IPS-18c (cell line): ENCODE data around the gene SMIM41.

Source experiments
- H3K4me3 ChIP-seq: 2 replicates; pipeline ENCODE4 v1.7.0; 2013; ENCODE audit warnings: low read depth, mild to moderate bottlenecking, low read length, moderate library complexity; ENCODE audit not compliant: insufficient read depth
- H3K9me3 ChIP-seq: one replicate; pipeline ENCODE4 v1.6.1; 2013; ENCODE audit warnings: mild to moderate bottlenecking, low read length, moderate library complexity; ENCODE audit not compliant: control insufficient read depth, insufficient read depth

Gene SMIM41

DNA sequence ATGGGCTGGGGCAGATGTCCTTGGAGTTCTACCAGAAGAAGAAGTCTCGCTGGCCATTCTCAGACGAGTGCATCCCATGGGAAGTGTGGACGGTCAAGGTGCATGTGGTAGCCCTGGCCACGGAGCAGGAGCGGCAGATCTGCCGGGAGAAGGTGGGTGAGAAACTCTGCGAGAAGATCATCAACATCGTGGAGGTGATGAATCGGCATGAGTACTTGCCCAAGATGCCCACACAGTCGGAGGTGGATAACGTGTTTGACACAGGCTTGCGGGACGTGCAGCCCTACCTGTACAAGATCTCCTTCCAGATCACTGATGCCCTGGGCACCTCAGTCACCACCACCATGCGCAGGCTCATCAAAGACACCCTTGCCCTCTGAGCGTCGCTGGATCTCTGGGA lies 2.7 kb upstream of the SMIM41 start:
- Histone ChIP-seq H3K4me3 (no peak overlapping the region), H3K9me3 (no peaks in the 10 kb centered on the region)

DNA sequence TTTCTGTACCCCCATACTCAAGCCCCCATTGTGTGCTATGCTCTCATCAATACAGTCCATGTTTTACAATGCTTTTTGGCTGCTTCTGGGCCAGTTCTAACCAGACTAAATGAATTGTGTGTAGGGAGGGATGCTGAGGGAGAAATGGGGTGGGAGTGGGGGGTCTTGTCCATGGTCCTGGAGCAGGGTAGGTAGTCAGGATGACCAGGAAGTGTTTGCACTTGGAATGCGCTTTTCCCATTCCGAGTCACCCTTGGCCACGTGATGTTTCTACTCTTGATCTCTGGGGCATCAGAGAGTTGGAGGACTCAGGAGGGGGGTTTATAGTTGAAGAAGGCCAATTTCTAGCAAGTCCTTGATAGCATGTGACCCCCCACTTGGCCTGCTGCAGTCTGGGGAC lies 1.2 kb upstream of the SMIM41 start:
- no peak overlapping the region for H3K4me3 ChIP-seq
- H3K9me3 ChIP-seq, result no peaks in the 10 kb centered on the region

DNA sequence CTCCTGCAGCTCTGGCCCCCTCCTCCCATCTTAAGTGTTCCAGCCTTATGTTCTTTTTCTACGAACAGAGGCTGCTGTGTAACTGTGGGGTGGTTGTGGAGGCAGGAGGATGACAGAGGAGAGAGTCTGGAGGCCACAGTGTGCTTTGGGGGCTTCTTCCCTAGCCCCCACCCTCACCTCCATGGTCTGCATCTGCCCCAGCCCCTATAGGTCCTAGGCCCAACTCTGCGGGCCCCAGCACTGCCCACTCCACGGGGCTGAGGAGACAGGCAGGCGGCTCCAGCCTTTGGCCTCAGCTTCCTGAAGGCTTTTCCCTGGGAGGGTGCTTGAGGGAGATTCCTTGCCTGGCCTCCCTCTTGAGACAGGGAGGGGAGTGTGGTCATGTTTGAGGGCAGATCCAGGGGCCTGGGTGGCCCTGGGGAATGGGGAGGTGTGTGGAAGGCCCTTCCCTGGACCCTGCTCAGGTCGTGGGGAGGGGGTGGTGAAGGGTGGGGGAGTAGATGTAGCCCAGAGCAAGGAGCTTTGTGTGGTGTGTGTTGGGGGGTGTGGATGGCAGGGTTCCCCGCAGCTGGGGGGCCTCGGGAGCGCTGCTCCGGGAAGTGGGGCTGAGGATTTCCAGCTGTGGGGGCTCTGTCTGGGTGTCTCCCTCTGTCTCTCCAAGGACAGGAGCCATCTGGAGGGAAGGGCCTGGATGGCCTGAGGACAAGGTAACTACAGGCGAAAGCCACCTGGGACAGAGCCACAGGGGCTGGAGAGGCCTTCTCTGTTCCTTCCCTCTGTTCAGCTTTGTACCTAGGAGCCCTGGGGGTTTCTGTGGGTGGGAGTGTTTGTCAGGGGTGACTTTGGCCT lies 1.1 kb downstream of the SMIM41 start:
- no peaks in the 10 kb centered on the region for H3K9me3 ChIP-seq
- no peak overlapping the region for H3K4me3 ChIP-seq

DNA sequence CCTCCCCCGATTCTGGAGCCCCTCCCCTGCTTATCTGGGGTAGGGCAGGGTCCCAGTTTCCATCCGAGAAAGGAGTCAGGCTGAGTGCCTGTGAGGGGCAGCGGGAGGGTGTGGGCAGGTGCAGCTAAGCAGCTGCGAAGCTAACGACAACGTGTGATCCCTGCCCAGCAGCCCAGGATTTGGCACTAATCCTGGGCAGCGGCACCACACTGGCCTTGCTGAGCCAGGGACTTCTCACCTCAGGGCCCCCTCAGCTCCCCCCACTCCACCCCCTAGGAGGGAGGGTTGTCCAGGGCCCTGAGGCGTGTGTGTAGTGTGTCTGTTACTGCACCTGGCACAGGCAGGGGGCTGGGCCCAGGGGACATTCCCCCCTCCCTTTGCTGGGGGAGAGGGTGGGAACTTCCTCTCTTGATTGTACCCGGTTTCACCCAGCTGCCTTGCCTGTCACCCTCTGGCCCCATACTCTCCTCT lies 1.8 kb downstream of the SMIM41 start:
- no peaks in the 10 kb centered on the region for H3K9me3 ChIP-seq
- no peak overlapping the region for H3K4me3 ChIP-seq

DNA sequence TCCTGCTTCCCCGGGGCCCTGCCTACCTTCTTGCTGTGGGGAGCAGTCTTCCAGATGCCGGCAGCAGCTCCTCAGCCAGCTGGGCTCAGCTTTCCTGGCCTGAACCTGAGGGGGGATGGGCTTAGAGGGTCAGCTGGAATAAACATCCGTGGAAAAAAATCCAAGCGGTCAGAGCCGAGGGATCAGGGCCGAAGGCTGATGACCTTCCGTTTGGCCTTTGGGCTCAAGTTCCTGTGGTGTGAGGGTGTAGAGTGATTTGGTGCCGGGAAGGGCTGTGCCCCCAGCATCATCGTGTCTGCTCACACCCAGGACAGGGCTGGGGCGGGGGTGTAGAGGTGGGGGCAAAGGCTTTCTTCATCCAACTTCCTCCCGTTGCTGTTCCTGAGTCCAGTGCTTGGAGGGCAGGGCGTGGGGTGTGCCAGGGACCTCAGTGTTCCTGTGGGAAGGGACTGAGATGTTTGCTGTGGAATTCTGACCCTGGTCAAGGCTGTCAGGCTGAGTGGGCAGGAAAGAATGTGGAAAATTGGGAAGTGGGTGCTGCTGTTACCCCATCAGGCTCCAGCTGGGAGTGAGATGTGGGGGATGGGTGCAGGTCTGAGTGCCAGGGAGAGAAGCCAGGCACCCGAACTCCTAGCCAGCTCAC lies 2.6 kb downstream of the SMIM41 start:
- Histone ChIP-seq H3K4me3 (no peak overlapping the region), H3K9me3 (no peaks in the 10 kb centered on the region)

DNA sequence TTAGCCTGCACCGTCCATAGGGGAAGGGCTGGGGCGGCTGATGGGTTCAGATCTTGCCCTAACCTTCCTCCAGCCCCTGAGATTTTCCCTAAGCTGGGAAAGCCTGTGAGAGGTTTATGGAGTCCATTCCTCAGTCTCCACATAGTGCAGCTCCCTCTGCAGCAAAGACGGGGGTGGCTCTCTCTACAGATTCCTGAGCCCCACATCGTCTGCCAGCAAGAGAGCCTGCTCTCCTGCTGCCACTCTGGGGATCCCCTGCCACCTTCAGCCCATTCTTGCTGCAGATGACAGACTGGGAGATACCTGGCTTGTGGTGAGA lies 3.1 kb downstream of the SMIM41 start:
- no peak overlapping the region for H3K4me3 ChIP-seq
- H3K9me3 ChIP-seq, result no peaks in the 10 kb centered on the region

DNA sequence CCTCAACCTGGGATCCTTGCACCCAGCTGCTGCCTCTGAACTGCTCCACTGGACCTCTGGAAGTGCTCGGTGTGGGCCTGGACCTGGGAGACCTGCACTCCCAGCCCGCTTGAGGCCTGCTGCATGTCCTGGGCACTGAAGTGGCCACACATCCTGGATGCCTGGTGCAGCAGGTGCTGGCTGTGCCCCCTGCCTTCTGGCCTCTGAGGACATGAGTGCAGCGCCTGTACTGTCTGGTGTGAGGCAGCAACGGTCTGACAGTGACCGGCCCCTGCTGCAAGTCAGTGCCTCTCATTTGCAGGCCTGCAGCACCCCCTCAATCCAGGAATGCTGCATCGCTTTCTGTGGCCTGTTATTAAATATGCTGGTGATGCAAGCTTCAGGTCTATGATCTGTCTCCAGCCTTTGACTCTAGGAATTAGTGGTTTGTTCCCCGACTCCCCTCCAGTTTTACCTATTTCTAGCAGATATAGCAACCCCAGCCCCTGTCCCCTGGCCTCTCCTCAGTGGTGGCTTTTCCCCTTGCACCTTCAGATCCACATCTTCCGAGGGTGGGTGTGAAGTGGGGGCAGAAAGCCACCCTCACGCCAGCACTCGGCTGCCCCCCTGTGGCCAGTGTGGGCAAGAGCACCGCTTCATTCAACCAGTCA lies 3.6 kb downstream of the SMIM41 start:
- no peak overlapping the region for H3K4me3 ChIP-seq
- H3K9me3 ChIP-seq, result no peaks in the 10 kb centered on the region

DNA sequence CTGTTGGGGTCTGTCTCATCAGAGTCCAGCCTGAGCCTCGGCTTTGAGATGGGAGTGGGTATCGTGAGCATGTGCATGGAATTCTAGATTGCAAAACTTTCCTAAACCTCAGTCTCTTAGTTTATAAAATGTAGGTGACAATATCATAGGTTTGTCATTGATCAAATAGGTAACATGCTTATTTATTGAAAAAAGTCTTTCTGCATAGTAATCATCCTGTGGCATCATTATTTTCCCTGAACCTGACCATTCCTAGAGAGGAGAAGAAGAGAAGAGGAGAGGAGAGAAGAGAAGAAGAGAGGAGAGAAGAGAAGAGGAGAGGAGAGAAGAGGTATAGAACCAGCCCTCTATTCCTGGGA lies 4.1 kb downstream of the SMIM41 start:
- Histone ChIP-seq H3K9me3 (no peaks in the 10 kb centered on the region), H3K4me3 (no peak overlapping the region)

DNA sequence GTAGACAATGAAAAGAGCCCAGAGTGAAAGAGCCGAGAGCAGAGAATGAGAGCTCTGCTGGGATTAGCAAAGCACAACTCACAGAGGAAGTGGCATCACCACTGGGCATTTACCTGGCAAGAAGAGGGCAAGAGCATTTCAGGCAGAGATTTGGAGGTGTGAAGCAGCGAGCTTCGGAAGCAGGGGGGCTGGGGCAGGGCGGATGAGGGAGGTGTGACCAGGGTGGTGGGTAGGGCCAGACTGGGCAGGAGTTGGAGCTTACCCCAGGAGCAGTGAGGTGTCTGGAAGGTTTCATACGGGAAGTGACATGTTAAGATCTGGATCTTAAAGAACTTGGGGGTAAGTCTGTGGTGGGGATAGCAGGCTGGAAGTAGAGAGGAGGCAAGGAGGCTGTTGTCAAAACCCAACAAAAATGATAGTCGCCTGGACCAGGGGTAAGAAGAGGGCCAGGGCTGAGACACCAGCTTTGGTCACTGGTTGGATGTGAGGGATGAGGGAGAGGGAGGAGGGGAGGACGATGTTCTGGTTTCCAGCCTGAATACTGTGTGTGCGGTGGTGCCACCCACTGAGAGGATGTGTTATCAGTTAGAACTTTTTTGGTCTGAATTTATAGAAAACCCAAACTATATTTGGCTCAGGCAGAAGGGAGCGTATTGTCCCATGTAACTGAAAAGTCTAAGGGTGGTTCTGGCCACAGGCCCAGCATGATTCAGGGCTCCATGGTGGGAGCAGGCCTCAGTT lies 5.2 kb downstream of the SMIM41 start:
- no peaks in the 10 kb centered on the region for H3K9me3 ChIP-seq
- H3K4me3 ChIP-seq, result no peak overlapping the region

DNA sequence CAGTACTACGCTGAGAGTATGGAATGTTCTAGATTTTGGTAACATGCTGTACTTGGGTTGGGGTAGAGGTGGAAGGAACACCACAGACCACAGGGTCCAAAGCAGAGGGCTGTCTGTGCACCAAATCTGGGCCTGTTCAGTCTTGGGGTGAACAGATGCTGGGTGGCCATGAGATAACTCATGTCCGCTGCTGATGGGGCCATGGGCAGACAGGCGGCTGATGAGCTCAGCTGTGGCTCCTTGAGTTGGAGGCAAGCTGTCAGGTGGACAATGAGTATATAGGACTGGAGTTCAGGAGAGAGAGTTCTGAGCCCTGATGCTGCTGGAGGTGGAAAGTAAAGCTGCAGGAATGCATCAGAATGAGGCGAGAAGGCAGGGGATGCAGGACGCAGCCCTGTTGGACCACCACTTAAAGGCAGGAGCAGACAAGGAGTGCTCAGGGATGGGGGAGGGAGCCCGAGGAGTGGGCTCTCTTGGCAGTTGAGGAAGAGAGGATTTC lies 6.2 kb downstream of the SMIM41 start:
- no peaks in the 10 kb centered on the region for H3K9me3 ChIP-seq
- H3K4me3 ChIP-seq, result no peak overlapping the region

DNA sequence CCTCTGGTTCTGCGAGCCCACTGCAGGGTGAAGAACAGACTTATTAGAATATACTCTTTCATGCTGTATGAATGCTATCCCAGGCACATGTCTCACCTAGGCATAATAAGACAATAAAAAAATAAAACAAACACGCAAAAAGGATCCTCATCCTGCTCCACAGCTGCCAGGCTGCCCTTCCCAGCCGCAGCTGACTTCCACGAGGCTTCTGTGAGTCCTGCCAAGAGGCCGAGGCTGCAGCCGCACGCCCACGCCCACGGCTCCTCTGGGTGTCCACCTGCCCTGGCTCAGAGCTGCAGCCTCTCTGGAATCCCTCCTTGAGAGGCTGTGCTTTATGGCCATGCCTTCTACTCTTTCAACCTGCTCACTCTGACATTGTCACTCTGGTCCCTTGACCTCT lies 6.9 kb downstream of the SMIM41 start:
- Histone ChIP-seq H3K4me3 (no peak overlapping the region), H3K9me3 (no peaks in the 10 kb centered on the region)

DNA sequence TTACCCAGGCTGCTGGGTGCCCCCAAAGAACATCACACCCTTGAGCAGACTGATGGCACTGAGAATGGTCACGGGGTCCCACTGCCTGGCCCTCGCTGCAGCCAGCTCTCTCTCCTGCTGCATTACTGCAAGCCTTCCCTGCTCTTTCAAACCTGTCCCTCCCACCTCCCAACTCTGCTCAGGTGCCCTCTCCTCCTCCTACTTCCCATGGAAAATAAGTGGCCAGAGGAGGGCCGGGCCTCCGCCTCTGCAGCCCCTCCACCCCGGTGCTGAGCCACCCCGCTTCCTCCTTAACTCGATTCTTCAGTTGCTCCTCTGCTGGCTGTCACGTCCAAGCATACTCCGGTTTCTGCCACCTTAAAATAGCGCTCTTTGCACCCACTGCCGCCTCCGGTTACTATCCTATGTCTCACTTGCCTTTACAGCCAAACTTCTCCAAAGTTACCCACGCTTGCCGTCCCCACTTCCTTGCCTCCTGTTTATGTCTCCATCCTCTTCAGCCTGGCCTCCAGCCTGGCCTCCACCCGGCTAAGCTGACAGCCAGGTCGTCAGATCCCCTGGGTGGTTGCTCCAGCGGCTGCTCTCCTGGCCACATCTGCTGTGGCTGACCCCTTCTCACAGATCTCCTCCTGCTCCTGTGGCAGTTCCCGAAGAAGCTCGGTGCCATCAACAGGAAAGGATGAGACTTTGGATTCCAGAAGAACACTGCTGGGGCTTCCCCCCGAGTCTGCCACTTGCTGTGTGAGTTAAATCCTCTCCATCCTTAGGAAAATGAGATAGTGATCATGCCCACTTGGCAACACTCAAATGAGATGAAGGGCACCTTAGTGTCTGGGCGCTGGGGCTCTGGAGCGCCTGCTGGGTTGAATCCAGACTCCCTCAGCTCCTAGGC lies 7.7 kb downstream of the SMIM41 start:
- no peaks in the 10 kb centered on the region for H3K9me3 ChIP-seq

DNA sequence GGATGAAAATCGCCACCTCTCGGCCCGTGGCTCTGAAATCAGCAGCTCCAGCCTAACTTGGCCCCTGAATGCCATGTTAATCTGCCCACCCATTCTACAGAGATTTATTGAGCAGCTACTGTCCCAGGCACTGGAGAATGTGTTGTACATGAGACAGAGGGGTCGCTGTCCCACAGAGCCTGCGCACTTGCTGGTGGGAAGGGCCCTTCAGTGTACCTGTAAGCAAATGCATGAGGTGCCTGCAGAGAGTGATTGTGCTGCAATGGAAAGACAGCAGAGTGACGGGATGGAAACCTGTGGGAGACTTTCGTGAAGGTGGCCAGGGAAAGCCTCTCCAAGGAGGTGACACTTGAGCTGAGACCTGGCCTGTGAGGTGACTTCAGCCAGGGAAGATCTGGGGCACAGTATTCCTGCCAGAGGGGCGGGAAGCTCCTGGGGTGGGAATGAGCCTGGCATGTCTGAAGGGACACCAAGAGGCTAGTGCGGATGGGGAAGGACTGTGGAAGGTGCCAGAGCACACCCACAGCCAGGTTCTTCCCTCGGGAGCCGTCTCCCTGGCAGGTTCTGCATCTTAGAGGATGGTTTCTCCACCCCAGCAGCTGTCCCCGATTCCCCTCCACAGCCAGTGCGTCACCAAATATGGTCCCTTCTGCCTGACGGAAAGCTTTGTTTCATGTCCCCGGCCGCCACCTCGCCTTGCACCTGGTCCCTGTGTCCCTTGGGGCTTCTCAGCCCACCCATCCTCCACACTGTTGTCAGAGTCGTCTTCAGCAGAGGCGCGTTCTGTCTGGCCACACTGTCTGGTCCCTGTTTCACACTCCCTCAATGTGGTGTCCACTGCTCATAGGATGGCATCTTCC lies 8.7 kb downstream of the SMIM41 start:
- no peak overlapping the region for H3K4me3 ChIP-seq
- no peaks in the 10 kb centered on the region for H3K9me3 ChIP-seq

More for the DNA sequence above, 7.7 kb downstream of the SMIM41 start:
- no peak overlapping the region for H3K4me3 ChIP-seq

DNA sequence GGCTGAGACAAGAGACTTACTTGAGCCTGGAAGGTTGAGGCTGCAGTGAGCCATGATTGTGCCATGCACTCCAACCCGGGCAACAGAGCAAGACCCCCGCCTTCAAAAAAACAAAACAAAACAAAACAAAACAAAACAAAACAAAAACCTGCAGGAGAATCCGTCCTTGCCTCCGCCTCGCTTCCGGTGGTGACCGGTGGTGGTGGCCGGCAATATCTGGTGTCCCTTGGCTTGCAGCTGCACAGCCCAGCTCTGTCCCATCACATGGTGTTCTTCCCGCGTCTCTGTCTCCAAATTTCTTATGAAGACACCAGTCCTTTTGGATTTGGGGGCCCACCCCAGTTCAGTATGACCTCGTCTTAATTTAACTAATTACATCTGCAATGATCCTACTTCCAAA lies 10.0 kb downstream of the SMIM41 start:
- no peak overlapping the region for H3K4me3 ChIP-seq
- H3K9me3 ChIP-seq, result no peaks in the 10 kb centered on the region

DNA sequence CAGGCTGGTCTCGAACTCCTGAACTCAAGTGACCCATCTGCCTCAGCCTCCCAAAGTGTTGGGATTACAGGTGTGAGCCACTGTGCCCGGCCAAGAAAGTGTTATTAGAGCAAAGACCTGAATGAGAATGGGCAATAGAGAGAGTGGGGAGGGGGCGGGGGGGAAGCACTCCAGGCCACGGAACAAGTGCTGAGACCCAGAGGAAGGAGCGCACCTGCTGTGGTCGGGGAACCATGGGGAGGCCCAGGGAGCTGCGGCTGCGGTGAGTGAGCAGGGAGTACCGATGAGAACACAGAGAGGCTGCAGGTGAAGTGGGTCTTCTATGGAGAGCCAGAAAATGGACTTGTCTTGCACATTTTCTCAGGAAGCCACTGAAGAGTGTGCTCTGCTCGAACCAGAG lies 10.8 kb downstream of the SMIM41 start:
- no peaks in the 10 kb centered on the region for H3K9me3 ChIP-seq
- H3K4me3 ChIP-seq, result no peak overlapping the region

DNA sequence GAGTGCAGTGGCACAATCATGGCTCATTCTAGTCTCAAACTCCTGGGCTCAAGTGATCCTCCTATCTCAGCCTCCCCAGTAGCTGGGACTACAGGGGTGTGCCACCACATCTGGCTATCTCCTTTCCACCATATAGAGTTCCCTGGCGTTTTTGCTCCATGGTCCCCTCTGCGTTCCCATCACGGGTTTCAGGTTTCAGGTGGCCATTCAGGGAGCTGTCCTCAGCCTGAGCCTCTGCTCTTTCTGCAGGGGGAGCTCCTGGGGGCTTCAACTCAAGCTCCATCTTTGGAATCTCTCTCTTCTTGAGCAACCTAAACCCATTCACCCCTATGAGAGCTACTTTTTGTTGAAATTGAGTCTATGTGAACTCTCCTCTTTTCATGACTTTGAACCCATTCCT lies 11.6 kb downstream of the SMIM41 start:
- no peak overlapping the region for H3K4me3 ChIP-seq

More for the DNA sequence above, 11.6 kb downstream of the SMIM41 start:
- no peaks in the 10 kb centered on the region for H3K9me3 ChIP-seq
